ENCODE data around the gene HDDC2.

Gene HDDC2

GRCh38 chr6:125275779-125276178, 26.0 kb downstream of the HDDC2 start:
- Mint-ChIP-seq H3K27ac (ENCODE audit: low read depth) (peak overlapping the region; percentile 19), H3K4me3 (peak overlapping the region; percentile 2), H3K36me3 (ENCODE audit: insufficient read depth) (peaks cover 21% of the 10 kb centered on the region), H3K4me1 (peaks cover 39% of the 10 kb centered on the region), H3K27me3 (no peaks in the 10 kb centered on the region), H3K9me3 (no peaks in the 10 kb centered on the region)
- no peak for DNase-seq (ENCODE audit: low spot score in 2 of 2)
- ATAC-seq (replicated peaks; ENCODE audit: extremely low read depth, poor library complexity, severe bottlenecking) = no peak

GRCh38 chr6:125274935-125275334, 26.8 kb downstream of the HDDC2 start:
- Mint-ChIP-seq H3K4me1 (peaks cover 38% of the 10 kb centered on the region), H3K36me3 (ENCODE audit: insufficient read depth) (peaks cover 21% of the 10 kb centered on the region), H3K27ac (ENCODE audit: low read depth) (peak overlapping the region; percentile 19), H3K27me3 (no peaks in the 10 kb centered on the region), H3K9me3 (no peaks in the 10 kb centered on the region), H3K4me3 (no peak overlapping the region)
- no peak for DNase-seq (ENCODE audit: low spot score in 2 of 2)
- no peak for ATAC-seq (replicated peaks; ENCODE audit: extremely low read depth, poor library complexity, severe bottlenecking)

GRCh38 chr6:125273965-125274364, 27.8 kb downstream of the HDDC2 start:
- Mint-ChIP-seq H3K4me1 (peaks cover 34% of the 10 kb centered on the region), H3K9me3 (no peaks in the 10 kb centered on the region), H3K4me3 (no peak overlapping the region), H3K27ac (ENCODE audit: low read depth) (no peak overlapping the region), H3K27me3 (no peaks in the 10 kb centered on the region), H3K36me3 (ENCODE audit: insufficient read depth) (peaks cover 19% of the 10 kb centered on the region)
- DNase-seq (ENCODE audit: low spot score in 2 of 2) (no peak), ATAC-seq (replicated peaks; ENCODE audit: extremely low read depth, poor library complexity, severe bottlenecking) (no peak)

GRCh38 chr6:125273251-125273650, 28.5 kb downstream of the HDDC2 start:
- no peak overlapping the region for H3K4me3 Mint-ChIP-seq
- no peak for ATAC-seq (replicated peaks; ENCODE audit: extremely low read depth, poor library complexity, severe bottlenecking)

GRCh38 chr6:125271486-125272159, 30.1 kb downstream of the HDDC2 start:
- Mint-ChIP-seq H3K27me3 (no peaks in the 10 kb centered on the region), H3K4me3 (no peak overlapping the region), H3K27ac (ENCODE audit: low read depth) (no peak overlapping the region), H3K9me3 (no peaks in the 10 kb centered on the region), H3K36me3 (ENCODE audit: insufficient read depth) (peaks cover 20% of the 10 kb centered on the region), H3K4me1 (peaks cover 18% of the 10 kb centered on the region)
- no peak for ATAC-seq (replicated peaks; ENCODE audit: extremely low read depth, poor library complexity, severe bottlenecking)
- no peak for DNase-seq (ENCODE audit: low spot score in 2 of 2)

More at GRCh38 chr6:125273251-125273650, 28.5 kb downstream of the HDDC2 start:
- no peak for DNase-seq (ENCODE audit: low spot score in 2 of 2)
- H3K27me3 Mint-ChIP-seq = no peaks in the 10 kb centered on the region
- H3K9me3 Mint-ChIP-seq = no peaks in the 10 kb centered on the region
- no peak overlapping the region for H3K27ac Mint-ChIP-seq (ENCODE audit: low read depth)
- peaks cover 21% of the 10 kb centered on the region for H3K36me3 Mint-ChIP-seq (ENCODE audit: insufficient read depth)
- peaks cover 27% of the 10 kb centered on the region for H3K4me1 Mint-ChIP-seq

GRCh38 chr6:125270380-125270779, 31.4 kb downstream of the HDDC2 start:
- Mint-ChIP-seq H3K4me1 (peaks cover 5% of the 10 kb centered on the region), H3K27me3 (no peaks in the 10 kb centered on the region), H3K36me3 (ENCODE audit: insufficient read depth) (peaks cover 10% of the 10 kb centered on the region), H3K27ac (ENCODE audit: low read depth) (no peak overlapping the region), H3K4me3 (no peak overlapping the region), H3K9me3 (no peaks in the 10 kb centered on the region)
- DNase-seq (ENCODE audit: low spot score in 2 of 2) (no peak), ATAC-seq (replicated peaks; ENCODE audit: extremely low read depth, poor library complexity, severe bottlenecking) (no peak)

GRCh38 chr6:125269328-125269985, 32.3 kb downstream of the HDDC2 start:
- Mint-ChIP-seq H3K27ac (ENCODE audit: low read depth) (no peak overlapping the region), H3K4me1 (no peaks in the 10 kb centered on the region), H3K9me3 (no peaks in the 10 kb centered on the region), H3K36me3 (ENCODE audit: insufficient read depth) (peaks cover 7% of the 10 kb centered on the region), H3K4me3 (no peak overlapping the region), H3K27me3 (no peaks in the 10 kb centered on the region)
- ATAC-seq (replicated peaks; ENCODE audit: extremely low read depth, poor library complexity, severe bottlenecking) (no peak), DNase-seq (ENCODE audit: low spot score in 2 of 2) (no peak)

GRCh38 chr6:125268765-125269164, 33.0 kb downstream of the HDDC2 start:
- no peaks in the 10 kb centered on the region for H3K4me1 Mint-ChIP-seq
- peaks cover 5% of the 10 kb centered on the region for H3K36me3 Mint-ChIP-seq (ENCODE audit: insufficient read depth)
- no peak overlapping the region for H3K27ac Mint-ChIP-seq (ENCODE audit: low read depth)
- H3K4me3 Mint-ChIP-seq = no peak overlapping the region
- no peaks in the 10 kb centered on the region for H3K9me3 Mint-ChIP-seq
- no peaks in the 10 kb centered on the region for H3K27me3 Mint-ChIP-seq
- DNase-seq (ENCODE audit: low spot score in 2 of 2) (no peak), ATAC-seq (replicated peaks; ENCODE audit: extremely low read depth, poor library complexity, severe bottlenecking) (no peak)

- DNase-seq (ENCODE audit: low spot score in 2 of 2) (no peak), ATAC-seq (replicated peaks; ENCODE audit: extremely low read depth, poor library complexity, severe bottlenecking) (no peak)
- H3K27ac Mint-ChIP-seq (ENCODE audit: low read depth) = no peak overlapping the region
- peaks cover 5% of the 10 kb centered on the region for H3K36me3 Mint-ChIP-seq (ENCODE audit: insufficient read depth)
- no peaks in the 10 kb centered on the region for H3K4me1 Mint-ChIP-seq
- no peaks in the 10 kb centered on the region for H3K9me3 Mint-ChIP-seq
- H3K27me3 Mint-ChIP-seq = no peaks in the 10 kb centered on the region
- H3K4me3 Mint-ChIP-seq = no peak overlapping the region
Observed at GRCh38 chr6:125267806-125268523, 33.8 kb downstream of the HDDC2 start.

GRCh38 chr6:125264476-125264875, 37.3 kb downstream of the HDDC2 start:
- H3K36me3 Mint-ChIP-seq (ENCODE audit: insufficient read depth) = peaks cover 1% of the 10 kb centered on the region
- no peaks in the 10 kb centered on the region for H3K9me3 Mint-ChIP-seq
- DNase-seq (ENCODE audit: low spot score in 2 of 2) (no peak), ATAC-seq (replicated peaks; ENCODE audit: extremely low read depth, poor library complexity, severe bottlenecking) (no peak)
- no peaks in the 10 kb centered on the region for H3K27me3 Mint-ChIP-seq
- no peaks in the 10 kb centered on the region for H3K4me1 Mint-ChIP-seq
- H3K27ac Mint-ChIP-seq (ENCODE audit: low read depth) = no peak overlapping the region
- H3K4me3 Mint-ChIP-seq = no peak overlapping the region

GRCh38 chr6:125262016-125263013, 39.5 kb downstream of the HDDC2 start:
- ATAC-seq (replicated peaks; ENCODE audit: extremely low read depth, poor library complexity, severe bottlenecking) (no peak), DNase-seq (ENCODE audit: low spot score in 2 of 2) (no peak)
- H3K4me3 Mint-ChIP-seq = no peak overlapping the region
- no peaks in the 10 kb centered on the region for H3K36me3 Mint-ChIP-seq (ENCODE audit: insufficient read depth)
- no peaks in the 10 kb centered on the region for H3K27me3 Mint-ChIP-seq
- no peaks in the 10 kb centered on the region for H3K9me3 Mint-ChIP-seq
- no peak overlapping the region for H3K27ac Mint-ChIP-seq (ENCODE audit: low read depth)
- no peaks in the 10 kb centered on the region for H3K4me1 Mint-ChIP-seq

GRCh38 chr6:125259354-125259736, 42.4 kb downstream of the HDDC2 start:
- H3K36me3 Mint-ChIP-seq (ENCODE audit: insufficient read depth) = no peaks in the 10 kb centered on the region
- no peaks in the 10 kb centered on the region for H3K9me3 Mint-ChIP-seq
- no peaks in the 10 kb centered on the region for H3K4me1 Mint-ChIP-seq
- ATAC-seq (replicated peaks; ENCODE audit: extremely low read depth, poor library complexity, severe bottlenecking) = no peak
- no peak overlapping the region for H3K27ac Mint-ChIP-seq (ENCODE audit: low read depth)
- DNase-seq (ENCODE audit: low spot score in 2 of 2) = no peak
- H3K27me3 Mint-ChIP-seq = no peaks in the 10 kb centered on the region
- H3K4me3 Mint-ChIP-seq = no peak overlapping the region
